Activated CD8-positive, alpha-beta T cell treated with anti-CD3 and anti-CD28 coated beads for 36 hours (primary cell): ENCODE data around the gene CACNA1F. TPM values are rescaled to one million over a fixed set of nuclear protein-coding genes. Genes with fewer than 3 reads are reported as not detected.

ENCODE experiments used
- ATAC-seq: fragments of 200-7000 bp; cut with Tn5 transposase; one replicate; pipeline ENCODE4 v1.10.0; 2021; ENCODE audit warnings: mild to moderate bottlenecking, moderate library complexity
- CTCF ChIA-PET: fragments of 350-600 bp; sonication (Branson Sonifier 250); formaldehyde crosslinking; loops from one replicate; lab custom pipeline; 2021; ENCODE audit warnings: antibody characterized with exemption; lab: Charles Lee
- POLR2A ChIA-PET: fragments of 350-600 bp; sonication (Branson Sonifier 250); formaldehyde crosslinking; loops from one replicate; lab custom pipeline; 2021; ENCODE audit warnings: antibody characterized with exemption; lab: Charles Lee
- DNase-seq: peaks from one replicate; pipeline ENCODE4 v3.0.0-alpha.2; 2020
- H3K27ac Mint-ChIP-seq: one replicate; pipeline ENCODE4 v1.8.0; 2021; ENCODE audit warnings: mild to moderate bottlenecking, mixed read lengths
- H3K27me3 Mint-ChIP-seq: one replicate; pipeline ENCODE4 v1.8.0; 2021; ENCODE audit warnings: mixed read lengths
- H3K36me3 Mint-ChIP-seq: one replicate; pipeline ENCODE4 v1.8.0; 2021; ENCODE audit warnings: low read depth, mixed read lengths
- H3K4me1 Mint-ChIP-seq: one replicate; pipeline ENCODE4 v1.8.0; 2021; ENCODE audit warnings: low read depth, mixed read lengths
- H3K4me3 Mint-ChIP-seq: one replicate; pipeline ENCODE4 v1.8.0; 2021; ENCODE audit warnings: mild to moderate bottlenecking, moderate library complexity, mixed read lengths
- H3K9me3 Mint-ChIP-seq: one replicate; pipeline ENCODE4 v1.8.0; 2021; ENCODE audit warnings: mixed read lengths
- CTCF ChIP-seq: fragments of 200-600 bp; IDR thresholded peaks from one replicate; pipeline ENCODE4 v1.8.0; 2022; ENCODE audit warnings: antibody characterized with exemption, mild to moderate bottlenecking
- intact Hi-C: fragments of 100-400 bp; cut with micrococcal nuclease; formaldehyde crosslinking; loops from one replicate; pipeline ENCODE4 v1.10.0; 2022
- total RNA-seq, 2 experiments: library from RNA; stranded (reverse); gene quantifications; one replicate each; pipeline ENCODE4 v1.2.3, GENCODE V29; 2021

Gene CACNA1F
- total RNA-seq, 2 experiments from 2014 or later, result 0.90 to 1.1 TPM

- intact Hi-C loops, result no loop called here
- H3K4me1 Mint-ChIP-seq, result peaks cover 2% of the 10 kb centered on the region
- H3K9me3 Mint-ChIP-seq, result no peaks in the 10 kb centered on the region
- ATAC-seq (no peak), DNase-seq (no peak)
- H3K27ac Mint-ChIP-seq, result no peak overlapping the region
- TF ChIP-seq CTCF, result no peak
- H3K4me3 Mint-ChIP-seq, result no peak overlapping the region
- H3K27me3 Mint-ChIP-seq, result no peaks in the 10 kb centered on the region
- CTCF ChIA-PET, result no interaction called here
- H3K36me3 Mint-ChIP-seq, result no peaks in the 10 kb centered on the region
- POLR2A ChIA-PET, result no interaction called here
These were observed 27.7 kb downstream of the CACNA1F start for GRCh38 chrX:49205443-49205842.

GRCh38 chrX:49204709-49205108 is 28.4 kb downstream of the CACNA1F start:
- DNase-seq (no peak), ATAC-seq (no peak)
- TF ChIP-seq CTCF, result no peak
- Mint-ChIP-seq H3K9me3 (no peaks in the 10 kb centered on the region), H3K27me3 (no peaks in the 10 kb centered on the region), H3K36me3 (no peaks in the 10 kb centered on the region), H3K4me1 (peaks cover 2% of the 10 kb centered on the region), H3K4me3 (no peak overlapping the region), H3K27ac (no peak overlapping the region)
- CTCF ChIA-PET, result no interaction called here
- intact Hi-C loops, result no loop called here
- POLR2A ChIA-PET, result no interaction called here

- intact Hi-C loops, result no loop called here
- no peak for ATAC-seq
- no peaks in the 10 kb centered on the region for H3K27me3 Mint-ChIP-seq
- TF ChIP-seq CTCF, result no peak
- POLR2A ChIA-PET, result no interaction called here
- H3K4me3 Mint-ChIP-seq, result no peak overlapping the region
- peaks cover 5% of the 10 kb centered on the region for H3K4me1 Mint-ChIP-seq
- H3K36me3 Mint-ChIP-seq, result no peaks in the 10 kb centered on the region
- DNase-seq, result no peak
- no peaks in the 10 kb centered on the region for H3K9me3 Mint-ChIP-seq
- no peak overlapping the region for H3K27ac Mint-ChIP-seq
- CTCF ChIA-PET, result no interaction called here
These were observed 29.1 kb downstream of the CACNA1F start for GRCh38 chrX:49204017-49204416.

- Mint-ChIP-seq H3K9me3 (no peaks in the 10 kb centered on the region), H3K27ac (no peak overlapping the region), H3K36me3 (no peaks in the 10 kb centered on the region), H3K4me3 (no peak overlapping the region), H3K27me3 (no peaks in the 10 kb centered on the region), H3K4me1 (peaks cover 9% of the 10 kb centered on the region)
- ATAC-seq (no peak), DNase-seq (no peak)
- TF ChIP-seq CTCF, result no peak
- ChIA-PET CTCF (no interaction called here), POLR2A (no interaction called here)
- intact Hi-C loops, result no loop called here
These were observed 29.6 kb downstream of the CACNA1F start for GRCh38 chrX:49203536-49203935.

- POLR2A ChIA-PET, result interaction anchor here (1.1 kb wide), 1 partner anchor 55 kb away, joined by 3 read pairs; no protein-coding TSS in a partner anchor
These were observed 31.1 kb downstream of the CACNA1F start for GRCh38 chrX:49202022-49202421.

More at GRCh38 chrX:49202022-49202421, 31.1 kb downstream of the CACNA1F start:
- Mint-ChIP-seq H3K27me3 (no peaks in the 10 kb centered on the region), H3K36me3 (no peaks in the 10 kb centered on the region), H3K4me3 (no peak overlapping the region), H3K27ac (no peak overlapping the region), H3K4me1 (peaks cover 16% of the 10 kb centered on the region), H3K9me3 (no peaks in the 10 kb centered on the region)
- ATAC-seq, result no peak
- TF ChIP-seq CTCF, result no peak
- intact Hi-C loops, result no loop called here
- CTCF ChIA-PET, result interaction anchor here (1.3 kb wide), 1 partner anchor 33 kb away, joined by 3 read pairs; the partner anchor contains the start of gene CCDC22
- DNase-seq, result no peak
